OCI-M2 (cell line): ENCODE measurements around the gene ADD1.

Experiments used
- DNase-seq: peaks from one replicate; lab custom pipeline; 2025; ENCODE audit not compliant: unreplicated experiment; lab: John Stamatoyannopoulos, UW

The ADD1 gene, protein sequence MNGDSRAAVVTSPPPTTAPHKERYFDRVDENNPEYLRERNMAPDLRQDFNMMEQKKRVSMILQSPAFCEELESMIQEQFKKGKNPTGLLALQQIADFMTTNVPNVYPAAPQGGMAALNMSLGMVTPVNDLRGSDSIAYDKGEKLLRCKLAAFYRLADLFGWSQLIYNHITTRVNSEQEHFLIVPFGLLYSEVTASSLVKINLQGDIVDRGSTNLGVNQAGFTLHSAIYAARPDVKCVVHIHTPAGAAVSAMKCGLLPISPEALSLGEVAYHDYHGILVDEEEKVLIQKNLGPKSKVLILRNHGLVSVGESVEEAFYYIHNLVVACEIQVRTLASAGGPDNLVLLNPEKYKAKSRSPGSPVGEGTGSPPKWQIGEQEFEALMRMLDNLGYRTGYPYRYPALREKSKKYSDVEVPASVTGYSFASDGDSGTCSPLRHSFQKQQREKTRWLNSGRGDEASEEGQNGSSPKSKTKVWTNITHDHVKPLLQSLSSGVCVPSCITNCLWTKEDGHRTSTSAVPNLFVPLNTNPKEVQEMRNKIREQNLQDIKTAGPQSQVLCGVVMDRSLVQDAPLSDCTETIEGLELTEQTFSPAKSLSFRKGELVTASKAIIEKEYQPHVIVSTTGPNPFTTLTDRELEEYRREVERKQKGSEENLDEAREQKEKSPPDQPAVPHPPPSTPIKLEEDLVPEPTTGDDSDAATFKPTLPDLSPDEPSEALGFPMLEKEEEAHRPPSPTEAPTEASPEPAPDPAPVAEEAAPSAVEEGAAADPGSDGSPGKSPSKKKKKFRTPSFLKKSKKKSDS

DNA sequence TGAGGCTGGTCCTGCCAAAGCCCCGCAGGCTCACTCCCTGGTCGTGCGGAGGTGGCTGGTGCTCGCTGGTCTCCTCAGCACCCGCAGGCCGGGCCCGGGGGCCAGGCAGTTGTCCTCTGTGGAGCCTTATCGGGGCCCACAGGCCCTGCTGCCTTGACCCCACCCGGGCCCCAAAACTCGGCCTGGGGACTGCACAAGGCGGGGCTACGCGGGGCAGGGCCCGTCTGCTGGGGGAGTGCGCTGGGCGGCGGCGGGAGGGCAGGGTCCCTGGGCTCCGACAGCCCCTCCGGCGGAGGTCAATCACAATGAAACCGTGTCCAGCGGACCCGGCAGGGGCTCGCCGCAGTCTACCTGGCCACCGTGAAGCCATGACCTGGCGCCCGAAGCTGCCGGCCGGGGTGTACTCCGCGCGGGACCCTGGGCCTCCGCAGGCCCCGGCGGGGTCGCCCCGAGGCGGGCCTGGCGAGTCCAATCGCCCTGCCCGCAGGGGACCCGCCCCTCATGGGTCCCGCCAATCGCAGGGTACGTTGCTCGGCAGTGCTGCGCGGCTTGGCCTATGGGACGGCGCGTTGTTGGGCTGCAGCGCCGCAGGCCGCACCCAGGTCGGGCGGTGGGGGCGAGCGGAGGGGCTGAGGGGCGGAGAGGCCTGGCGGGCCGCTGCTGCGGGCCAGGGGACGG is at the start of gene ADD1:
TSS of gene ADD1 (plus strand) at position 582 of the 678 bp plus-strand sequence. CDS start 32,072 bp downstream, outside the sequence.
- DNase-seq, result peak; percentile 43

DNA sequence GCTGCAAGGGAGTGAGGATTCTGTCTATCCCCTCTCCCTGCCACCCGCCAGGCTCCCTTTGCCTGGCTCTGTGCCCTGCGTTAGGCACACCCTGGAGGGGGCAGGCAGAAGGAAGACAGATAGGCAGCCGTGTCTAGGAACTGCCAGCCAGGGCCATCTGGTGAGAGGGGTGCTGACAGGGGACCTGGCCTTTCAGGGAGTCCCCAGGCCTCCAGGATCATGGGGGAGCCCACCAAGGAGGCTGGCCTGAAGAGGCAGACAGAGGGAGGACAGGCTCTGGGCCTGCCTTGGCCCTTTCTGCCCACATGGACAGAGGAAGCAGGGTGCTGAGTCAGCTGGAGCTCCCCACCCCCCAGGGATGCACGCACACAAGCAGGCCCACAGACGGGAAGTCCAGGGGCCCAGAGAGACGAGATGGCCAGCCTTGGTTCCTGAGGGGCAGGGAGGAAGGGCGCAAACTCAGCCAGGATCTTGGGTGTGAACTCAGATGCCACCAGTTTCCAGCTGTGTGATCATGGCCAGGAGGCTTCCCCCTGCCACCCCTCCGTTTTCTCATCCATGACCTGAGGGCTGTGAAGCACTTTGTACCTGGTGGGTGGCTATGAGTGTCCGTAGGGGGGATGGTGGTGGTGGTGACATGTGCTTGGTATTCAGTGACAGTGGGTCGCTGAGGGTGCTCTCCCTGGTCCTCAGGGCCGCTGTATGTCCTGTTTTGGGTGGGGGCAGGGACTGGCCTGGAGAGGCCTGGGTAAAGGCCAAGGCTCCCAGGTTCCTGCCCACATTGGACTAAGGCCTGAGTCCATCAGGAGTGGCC is 49.0 kb upstream of the ADD1 start:
- no peak for DNase-seq

DNA sequence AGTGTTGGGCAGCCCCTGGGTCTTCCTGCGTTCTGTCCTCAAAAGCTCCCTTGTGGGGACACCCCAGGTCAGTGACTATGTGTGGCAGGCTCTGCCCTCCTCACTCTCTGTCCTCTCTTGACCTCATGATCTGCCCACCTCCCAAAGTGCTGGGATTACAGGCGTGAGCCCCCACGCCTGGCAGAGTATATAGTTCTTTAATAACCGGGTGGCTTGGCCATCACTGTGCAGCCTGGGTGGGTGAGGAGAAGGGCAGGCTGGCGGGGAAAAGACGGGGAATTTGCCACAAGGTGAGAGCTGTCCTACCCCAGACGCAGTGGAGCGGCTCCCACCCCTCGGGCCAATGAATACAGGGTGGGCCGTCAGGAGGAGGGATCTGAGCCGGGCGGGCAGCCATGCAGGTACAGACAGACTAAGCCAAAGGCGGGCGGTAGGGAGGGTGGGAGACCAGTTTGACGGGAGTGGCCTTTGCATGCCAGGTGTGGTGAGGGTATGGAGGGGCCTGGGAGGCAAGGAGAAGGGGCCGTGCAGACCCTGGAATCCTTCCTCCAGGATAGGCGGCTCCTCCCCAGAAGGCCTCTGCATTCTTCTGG is 48.2 kb upstream of the ADD1 start:
- DNase-seq, result no peak

DNA sequence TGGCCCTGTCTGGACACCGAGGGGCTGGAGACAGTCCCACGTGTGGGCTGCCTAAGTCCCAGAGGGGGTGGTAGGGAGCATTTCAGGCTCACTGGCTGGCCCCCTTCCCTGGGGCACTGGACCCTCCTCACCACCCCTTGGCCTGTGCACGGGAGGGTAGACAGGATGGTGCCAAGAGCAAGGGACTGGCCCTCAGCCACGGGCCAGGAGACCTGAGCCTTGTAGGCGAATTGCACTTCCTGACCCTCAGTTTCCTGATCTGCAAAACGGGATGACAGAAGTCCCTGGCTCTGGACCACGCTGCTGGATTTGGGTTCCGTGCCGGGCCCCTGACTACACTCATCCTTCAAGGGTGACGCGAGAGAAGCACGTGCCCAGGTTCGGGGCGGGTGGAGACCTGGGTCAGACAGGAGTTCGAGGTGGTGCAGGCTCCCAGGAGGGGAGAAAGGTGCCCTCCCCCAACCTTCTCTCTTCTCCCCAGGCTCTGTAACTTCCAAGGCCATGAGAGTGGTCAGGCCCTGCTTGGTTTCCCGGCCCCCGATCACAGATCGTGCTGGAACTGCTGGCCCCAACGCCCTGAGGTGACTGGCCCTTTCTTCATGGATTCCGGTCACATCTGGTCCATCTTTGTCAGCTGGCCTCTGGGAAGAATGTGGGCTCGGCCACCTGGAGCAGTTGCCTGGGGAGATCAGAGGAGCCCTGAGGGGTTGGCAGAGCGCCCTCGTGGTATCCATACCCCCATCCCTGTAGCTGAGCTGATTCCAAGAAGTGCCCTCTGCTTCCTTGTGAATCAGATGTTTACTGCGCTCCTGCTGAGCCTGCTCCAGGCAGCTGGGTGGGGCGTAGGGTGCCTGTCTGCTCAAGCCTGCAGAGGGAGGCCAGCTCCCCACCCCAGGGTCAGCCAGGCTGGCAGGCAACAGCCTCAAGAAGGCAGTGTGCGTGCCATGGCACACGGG is 47.5 kb upstream of the ADD1 start:
- DNase-seq, result no peak

DNA sequence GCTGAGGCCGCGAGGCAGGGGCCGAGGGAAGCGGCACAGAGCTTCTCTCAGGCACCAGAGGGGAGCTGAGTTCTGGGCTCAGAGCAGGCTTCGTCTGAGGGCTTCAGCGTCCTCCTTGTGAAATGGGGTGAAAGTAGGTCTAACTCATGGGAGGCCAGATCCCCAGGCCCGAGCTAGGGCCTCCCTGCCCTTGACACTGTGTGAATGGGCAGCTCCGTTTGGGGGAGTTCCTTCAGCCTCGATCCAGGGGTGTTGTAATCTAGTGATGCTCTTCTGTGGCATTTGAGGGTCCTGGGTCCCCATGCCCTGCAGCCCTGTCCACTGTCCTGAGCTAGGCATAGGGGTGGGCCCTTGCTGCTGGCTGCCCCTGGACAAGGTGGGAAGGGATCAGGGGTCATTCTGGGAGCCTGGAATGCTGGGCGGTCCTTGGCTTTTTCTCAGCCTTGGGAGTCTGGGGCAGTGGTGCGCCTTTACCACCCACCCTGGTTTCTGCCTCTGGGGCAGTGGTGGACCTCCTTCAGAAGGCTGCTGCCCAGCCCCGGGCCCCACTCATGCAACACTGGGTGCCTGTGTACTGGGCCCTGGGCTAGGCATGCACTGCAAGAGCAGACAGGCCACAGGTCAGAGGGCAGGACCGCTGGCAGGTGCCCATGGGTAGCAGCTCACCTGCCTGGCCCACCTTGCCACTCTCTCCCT is 46.6 kb upstream of the ADD1 start:
- DNase-seq, result no peak

DNA sequence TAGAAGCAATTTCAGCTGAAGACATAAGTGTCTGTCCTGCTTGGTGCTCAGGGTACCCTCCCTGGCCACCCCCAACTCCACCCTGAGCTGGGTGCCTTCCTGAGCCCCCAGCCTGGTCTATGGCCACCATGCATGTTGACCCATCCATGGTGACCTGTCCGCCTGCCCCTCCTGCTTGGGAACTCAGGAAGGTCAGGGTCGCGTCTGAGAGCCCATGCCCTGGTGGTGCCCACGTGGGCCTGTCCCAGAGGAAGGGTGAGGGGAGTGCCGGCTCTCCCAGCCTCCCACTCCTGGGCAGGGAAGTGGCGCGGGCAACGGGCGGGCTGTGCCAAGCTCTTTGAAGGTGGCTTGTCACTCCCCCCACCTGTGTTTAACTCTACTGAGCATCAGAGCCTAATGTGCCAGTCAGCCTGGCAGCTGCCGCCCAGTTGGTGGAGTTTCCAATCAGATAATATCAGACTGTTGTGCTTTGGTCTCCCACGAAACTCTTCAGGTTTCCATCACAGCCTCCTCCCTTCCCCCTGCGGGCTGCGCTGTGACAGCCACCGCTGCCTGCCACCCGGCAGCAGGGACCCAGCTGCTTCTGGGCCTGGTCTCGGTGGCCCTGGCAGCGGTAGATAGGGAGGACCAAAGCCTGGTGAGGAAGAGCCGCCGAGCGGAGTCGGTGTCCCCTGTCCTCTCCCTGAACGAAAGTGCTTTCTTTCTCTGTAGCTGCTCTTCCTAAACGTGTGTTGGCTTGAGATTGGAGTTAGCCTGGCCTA is 45.9 kb upstream of the ADD1 start:
- no peak for DNase-seq

DNA sequence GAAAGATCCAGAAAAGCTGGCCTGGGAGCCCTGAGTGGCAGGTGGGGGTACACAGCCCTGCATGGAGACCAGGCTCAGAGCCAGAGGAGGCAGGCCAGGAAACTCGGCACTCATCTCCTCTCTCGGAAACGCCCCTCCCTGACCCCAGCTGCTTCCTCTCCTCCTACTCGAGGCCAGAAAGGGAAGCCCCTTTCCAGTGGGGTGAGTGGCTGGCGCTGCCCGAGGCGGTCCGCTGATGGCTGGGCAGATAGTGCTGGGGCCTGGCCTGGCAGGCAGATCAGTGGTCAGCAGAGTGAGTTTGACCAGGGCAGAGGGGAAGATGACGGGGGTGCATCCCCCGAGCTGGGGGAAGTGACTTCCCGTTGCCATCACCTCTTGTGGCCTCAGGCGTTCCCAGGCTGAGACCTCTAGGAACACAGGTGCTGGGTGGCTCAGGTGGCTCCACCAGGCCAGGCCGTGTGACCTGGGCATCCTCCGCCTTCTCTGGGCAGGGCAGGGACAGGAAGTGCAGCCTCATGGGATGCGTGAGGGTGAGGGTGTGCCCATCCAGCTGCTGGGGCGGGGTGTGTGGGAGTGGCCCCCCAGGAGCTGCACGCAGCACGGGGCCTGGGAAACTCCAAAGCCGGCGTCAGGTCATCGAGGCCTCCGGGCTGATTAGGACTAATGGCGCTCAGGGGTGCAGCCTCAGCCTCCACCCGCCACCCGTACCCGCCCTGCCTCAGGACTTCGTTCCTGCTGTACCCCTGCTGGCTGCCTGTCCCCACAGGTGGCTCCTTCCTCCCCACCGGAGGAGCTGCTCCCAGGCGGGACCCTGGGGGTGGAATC is 45.0 kb upstream of the ADD1 start:
- no peak for DNase-seq

DNA sequence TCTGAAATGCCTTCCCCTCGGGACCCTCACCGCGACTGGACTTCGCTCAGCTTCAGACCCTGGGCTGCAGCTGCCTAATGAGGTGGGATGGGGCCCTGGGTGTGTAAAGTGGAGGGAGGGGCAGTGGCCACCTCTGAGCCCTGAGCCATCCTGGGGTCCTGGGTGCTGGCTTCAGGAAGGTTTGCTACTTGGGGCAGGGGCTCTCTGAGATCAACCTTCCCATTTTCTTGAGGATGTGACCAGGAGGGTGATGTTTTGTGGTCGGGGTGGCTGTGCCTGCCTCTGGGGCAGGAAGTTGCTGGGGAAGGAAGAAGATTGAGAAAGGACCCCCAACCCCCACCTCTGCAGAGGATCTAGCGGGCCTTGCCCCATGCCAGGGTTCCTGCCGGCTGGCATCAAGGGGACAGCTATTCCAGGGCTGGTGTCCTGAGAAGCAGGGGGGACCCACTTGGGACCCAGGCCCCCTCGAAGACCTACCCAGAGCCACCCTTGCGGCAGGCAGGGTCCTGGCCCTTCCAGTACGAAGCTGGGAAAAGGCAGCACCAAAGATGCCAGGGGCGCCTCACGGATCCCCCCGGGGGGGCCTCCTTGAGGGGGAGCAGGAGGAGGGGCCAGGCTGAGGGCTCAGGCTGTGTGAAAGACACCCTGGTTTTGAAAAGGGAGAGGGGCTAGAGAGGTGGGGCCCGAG is 44.3 kb upstream of the ADD1 start:
- DNase-seq, result no peak

DNA sequence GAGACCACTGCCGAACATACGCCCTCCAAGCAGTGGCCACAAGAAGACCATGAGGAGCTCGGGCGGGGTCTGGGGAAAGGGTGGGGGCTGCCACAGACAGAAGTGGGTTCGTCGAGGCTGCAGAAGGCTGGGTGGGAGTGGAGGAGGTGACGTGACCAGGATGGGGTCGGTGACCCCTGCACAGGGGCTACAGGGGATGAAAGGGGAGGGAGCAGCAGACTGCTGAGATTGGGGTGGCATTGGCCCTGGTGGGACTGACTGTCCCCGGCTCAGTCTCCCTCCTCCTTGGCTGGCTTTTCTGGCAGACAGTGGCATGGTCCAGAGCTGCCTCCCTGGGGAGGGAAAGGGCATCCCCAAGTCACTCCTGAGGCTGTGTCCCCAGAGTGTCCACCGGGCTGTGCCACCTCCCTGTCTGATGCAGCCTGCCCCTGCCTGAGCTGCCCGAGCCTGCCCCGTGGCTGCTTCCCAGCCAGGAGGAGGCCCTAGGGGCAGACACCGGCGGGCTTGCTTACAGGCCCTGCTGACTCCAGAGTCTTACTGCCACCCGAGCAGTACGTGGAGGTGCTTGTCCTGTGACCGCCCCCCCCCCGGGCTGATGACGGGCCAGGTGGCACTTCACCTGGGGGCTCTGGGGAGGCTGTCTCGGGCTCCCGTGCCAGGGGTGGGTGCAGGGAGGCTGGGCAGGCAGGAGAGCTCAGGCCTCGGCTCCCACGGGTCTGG is 43.5 kb upstream of the ADD1 start:
- DNase-seq, result no peak

DNA sequence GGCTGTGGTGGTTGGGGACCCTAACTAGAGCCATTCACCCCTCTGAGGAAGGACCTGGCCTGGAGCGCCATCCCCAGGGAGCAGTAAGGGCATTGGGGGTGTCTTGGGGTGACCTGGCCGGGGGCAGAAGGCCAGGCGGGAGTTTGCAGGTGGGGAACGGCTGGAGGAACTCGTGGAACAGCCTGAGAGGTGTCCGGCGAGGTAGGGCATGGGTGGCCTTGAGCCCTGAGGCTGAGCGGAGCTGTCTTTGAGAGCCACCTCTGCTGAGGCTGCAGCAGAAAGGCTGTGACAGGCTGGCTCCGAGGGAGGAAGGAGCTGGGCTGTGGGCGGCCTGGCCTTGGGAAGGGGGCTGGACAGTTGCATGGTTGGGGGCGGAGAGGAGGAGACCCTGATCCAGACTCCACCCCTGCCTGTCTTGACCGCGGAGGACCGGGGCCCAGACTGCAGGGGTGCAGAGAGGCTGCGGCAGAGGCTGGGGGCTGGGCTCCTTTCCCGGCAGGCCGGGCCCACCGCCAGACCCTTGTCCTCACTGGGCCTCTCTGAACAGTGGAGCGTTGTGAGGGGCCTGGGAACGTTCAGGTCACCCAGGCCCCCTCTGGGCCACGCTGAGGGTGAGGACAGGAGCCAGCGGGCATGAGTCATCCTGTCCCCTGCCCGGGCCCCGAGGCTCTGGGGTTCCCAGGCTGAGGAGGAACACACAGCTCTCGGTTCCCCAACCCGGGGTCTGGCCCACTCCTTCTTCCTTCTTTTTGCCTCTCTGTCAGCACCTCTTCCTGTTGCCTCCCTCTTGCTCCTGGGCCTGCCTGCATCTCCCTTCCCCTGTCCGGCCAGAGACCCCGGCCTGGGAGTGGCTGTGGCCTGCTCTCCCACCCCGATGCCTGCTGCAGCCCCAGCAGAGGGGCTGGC is 42.7 kb upstream of the ADD1 start:
- DNase-seq, result peak; percentile 40

DNA sequence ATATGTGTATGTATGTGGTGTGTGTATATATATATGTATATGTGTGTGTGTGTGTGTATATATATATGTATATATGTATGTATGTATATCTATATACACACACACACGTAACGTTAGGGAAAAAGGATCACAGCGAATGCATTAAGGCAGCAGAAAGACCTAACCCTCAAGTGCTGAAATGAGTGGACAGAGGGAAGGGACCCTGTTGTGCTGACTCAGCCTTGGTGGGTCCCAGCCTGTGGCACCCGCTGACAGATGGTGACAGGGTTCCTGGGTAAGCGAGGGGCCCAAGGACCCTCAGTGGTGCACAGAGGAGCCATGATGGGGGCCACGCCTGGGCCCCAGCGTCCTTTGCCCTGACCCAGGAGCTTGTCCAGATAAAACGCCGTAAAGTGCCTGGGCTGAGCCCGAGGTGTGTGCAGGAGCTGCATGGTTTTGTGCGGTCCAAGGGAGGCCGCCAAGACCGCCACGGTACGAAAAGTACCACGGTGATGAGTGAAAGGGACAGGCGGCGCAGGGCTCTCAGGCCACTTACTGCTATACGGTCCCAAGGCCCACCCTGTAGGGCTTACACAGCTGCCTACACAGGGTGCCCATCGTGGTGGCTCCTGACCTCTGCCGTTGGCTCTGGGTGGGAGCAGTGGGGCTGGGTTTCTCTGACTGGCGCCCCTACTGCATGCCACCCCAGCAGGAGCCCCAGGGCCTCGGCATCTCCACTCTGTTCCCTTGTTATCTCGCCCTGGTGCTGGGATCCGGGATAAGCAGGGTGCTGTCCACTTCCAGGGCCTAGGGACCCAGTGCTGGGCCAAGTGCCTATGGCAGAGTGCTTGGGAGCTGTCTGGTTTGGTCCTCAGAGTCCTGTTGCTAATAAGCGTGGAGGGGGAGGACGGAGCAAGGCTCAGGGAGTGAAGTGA is 40.8 kb upstream of the ADD1 start:
- no peak for DNase-seq

DNA sequence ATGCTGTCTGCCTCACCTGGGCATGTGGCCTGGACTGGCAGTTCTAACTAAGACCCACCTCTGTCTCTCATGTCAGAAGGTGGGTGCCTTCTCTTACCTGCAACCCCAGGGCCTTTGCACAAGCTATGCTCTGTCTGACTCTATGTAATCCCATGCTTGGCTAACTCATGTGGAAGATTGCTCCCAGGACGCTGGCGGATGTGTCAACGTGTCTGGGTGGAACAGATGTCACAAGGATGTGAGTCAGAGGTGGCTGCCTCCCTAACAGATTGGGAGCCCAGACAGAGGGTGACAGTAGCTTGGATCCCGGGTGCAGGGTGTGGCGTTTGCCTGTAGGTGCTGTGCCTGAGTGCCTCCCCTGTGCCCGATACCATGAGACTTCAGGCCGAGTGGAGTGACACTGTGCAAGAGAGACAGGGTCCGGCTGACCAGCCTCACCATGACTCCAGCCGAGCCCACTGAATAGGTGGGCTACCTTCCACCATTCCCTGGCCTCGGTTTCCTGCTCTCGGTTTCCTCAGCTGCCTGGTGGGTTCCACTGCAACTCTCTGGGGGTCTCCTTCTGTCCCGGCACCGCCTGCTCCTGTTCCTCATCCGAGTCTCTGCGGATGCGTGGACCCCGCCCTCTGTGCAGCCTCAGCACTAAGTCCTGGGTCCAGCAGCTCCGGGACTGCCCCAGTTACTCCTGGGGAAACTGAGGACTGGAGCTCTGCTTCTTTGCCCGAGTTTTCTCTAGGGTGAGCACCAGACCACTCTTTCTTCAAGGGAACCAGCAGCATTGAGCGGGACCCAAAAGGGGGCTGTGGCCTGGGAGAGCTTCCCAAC is 39.8 kb upstream of the ADD1 start:
- no peak for DNase-seq

DNA sequence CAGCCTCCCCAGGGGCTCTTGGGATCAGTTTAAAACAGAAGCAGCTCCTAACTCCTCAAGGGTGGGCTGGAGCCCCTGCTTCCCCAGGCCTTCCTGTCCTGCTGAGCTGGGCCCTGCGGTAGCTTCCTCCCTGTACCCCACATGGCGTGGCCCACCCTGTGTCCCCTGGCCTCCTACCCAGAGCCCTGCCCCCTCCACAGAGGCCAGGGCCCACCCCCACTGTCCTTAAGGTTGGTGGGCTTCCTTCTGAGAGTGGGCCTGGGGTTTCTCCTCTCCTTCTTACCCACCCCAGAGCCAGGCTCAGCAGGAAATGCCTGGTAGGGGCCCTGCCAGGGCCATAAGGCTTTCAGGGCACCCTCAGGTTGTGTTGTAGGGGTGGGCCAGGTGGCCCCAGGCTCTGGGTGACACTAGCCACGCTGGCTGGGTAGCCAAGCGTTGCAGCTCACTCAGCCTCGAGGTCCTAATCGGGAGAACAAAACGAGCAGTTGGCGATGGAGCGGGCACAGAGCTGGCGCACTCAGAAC is 39.1 kb upstream of the ADD1 start:
- no peak for DNase-seq
